ENCODE results near the gene CIDEB. TPM values are rescaled to one million over a fixed set of nuclear protein-coding genes. Genes with fewer than 3 reads are reported as not detected.

Gene CIDEB
- total and polyA plus RNA-seq, 9 of the 15 experiments (the other 6 are each of a cell fraction or from before 2014, with no cell fraction given), result 0.03 to 0.35 (median 0.09) TPM; not detected in 3

DNA sequence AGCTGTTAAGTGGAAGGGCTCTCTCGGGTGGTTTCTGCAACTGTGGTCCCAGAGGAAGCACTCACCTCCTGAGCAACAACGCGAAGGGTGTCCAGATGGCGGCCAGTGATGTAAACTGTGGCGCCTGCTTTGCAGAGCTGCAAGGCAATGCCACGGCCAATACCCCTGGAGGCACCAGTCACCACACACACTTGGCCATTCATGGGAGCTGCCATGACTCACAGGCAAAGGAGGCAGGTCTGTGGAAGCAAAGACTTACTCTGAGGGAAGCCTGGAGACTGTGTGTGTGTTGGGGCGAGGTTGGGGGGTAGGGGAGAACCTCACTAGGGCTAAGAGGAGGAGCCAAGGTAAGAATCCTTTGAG lies 8.9 kb downstream of the CIDEB start:
- peak overlapping the region; percentile 43; the same call in 1 of the 2 replicates for H2AFZ ChIP-seq (ENCODE audit: low read depth, low read length)
- H3K4me3 ChIP-seq, result peak overlapping the region; percentile 71
- H3K27ac ChIP-seq (ENCODE audit: extremely low read depth, low read depth, low read length), result peak overlapping the region; percentile 75
- peaks cover 42% of the 10 kb centered on the region for H3K36me3 ChIP-seq (ENCODE audit: control insufficient read depth, insufficient read depth, low read length)
- no peaks in the 10 kb centered on the region for H3K27me3 ChIP-seq (ENCODE audit: control insufficient read depth in 2 of 2, insufficient read depth in 2 of 2, low read length in 2 of 2)
- no peaks in the 10 kb centered on the region for H4K20me1 ChIP-seq (replicated peaks; ENCODE audit: control insufficient read depth, insufficient read depth, low read length)
- no peak for TF ChIP-seq POLR3G (IDR thresholded peaks at IDR 0.05; ENCODE audit: extremely low read depth, insufficient read length, insufficient replicate concordance)
- TF ChIP-seq, protein P1, sequence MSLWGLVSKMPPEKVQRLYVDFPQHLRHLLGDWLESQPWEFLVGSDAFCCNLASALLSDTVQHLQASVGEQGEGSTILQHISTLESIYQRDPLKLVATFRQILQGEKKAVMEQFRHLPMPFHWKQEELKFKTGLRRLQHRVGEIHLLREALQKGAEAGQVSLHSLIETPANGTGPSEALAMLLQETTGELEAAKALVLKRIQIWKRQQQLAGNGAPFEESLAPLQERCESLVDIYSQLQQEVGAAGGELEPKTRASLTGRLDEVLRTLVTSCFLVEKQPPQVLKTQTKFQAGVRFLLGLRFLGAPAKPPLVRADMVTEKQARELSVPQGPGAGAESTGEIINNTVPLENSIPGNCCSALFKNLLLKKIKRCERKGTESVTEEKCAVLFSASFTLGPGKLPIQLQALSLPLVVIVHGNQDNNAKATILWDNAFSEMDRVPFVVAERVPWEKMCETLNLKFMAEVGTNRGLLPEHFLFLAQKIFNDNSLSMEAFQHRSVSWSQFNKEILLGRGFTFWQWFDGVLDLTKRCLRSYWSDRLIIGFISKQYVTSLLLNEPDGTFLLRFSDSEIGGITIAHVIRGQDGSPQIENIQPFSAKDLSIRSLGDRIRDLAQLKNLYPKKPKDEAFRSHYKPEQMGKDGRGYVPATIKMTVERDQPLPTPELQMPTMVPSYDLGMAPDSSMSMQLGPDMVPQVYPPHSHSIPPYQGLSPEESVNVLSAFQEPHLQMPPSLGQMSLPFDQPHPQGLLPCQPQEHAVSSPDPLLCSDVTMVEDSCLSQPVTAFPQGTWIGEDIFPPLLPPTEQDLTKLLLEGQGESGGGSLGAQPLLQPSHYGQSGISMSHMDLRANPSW (CRISPR knock-in tag; IDR thresholded peaks at IDR 0.05), result no peak
- no peak for TF ChIP-seq KAT7 (CRISPR knock-in tag; IDR thresholded peaks at IDR 0.05; ENCODE audit: borderline replicate concordance)
- TF ChIP-seq FOXA3 (CRISPR knock-in tag; conservative IDR thresholded peaks at IDR 0.05 in 1 of 2, IDR thresholded peaks at IDR 0.05 in 1 of 2), result 0 out of 4 replicates have a peak, but pooled peaks of 1 of the 2 experiments have one; percentile 44
- no peak for TF ChIP-seq TEAD4 (IDR thresholded peaks at IDR 0.05; ENCODE audit: low read length)
- no peak for TF ChIP-seq TEAD4 (CRISPR knock-in tag; IDR thresholded peaks at IDR 0.05; ENCODE audit: borderline replicate concordance)
- no peak for TF ChIP-seq NEUROD1 (IDR thresholded peaks at IDR 0.05; ENCODE audit: borderline replicate concordance, low read depth, low read length, partially characterized antibody)
- TF ChIP-seq HLTF (IDR thresholded peaks at IDR 0.05), result no peak
- DNase-seq (ENCODE audit: extremely low read depth in 1 of 4, low spot score in 3 of 4), result peak; percentile 28 to 41 (median 30)
- peaks cover 12 to 14% of the 10 kb centered on the region in 2 experiments; a peak in 4 of 5 replicates for H3K4me1 ChIP-seq (replicated peaks in 1 of 2; ENCODE audit: control insufficient read depth in 2 of 2, insufficient read depth in 2 of 2, low read length in 2 of 2)
- 7% methylated on average over 7 of the region's 7 CpGs for WGBS (ENCODE audit: insufficient coverage, low coverage, missing lambda C conversion rate)
- BruUV-seq (replicated peaks), result no TSS peak
- peaks cover 28% of the 10 kb centered on the region for H3K79me2 ChIP-seq (ENCODE audit: control insufficient read depth, insufficient read depth, low read length)
- H3K9ac ChIP-seq (ENCODE audit: insufficient read depth in 1 of 2, low read depth in 2 of 2, low read length in 2 of 2), result peak overlapping the region; percentile 76 to 96
- peak; percentile 52 for ATAC-seq
- in situ Hi-C loops (cut with MboI), result loop anchor here (5.0 to 10.0 kb wide), 2 partner anchors 57 to 284 kb away; partner anchors contain the start of gene TINF2
- H3K4me2 ChIP-seq (ENCODE audit: insufficient read depth, low read length), result peak overlapping the region; percentile 91
- H3K9me1 ChIP-seq (ENCODE audit: control insufficient read depth, insufficient read depth, low read length), result peaks cover 3% of the 10 kb centered on the region
- no peak for FAIRE-seq
- no peaks in the 10 kb centered on the region for H3K9me3 ChIP-seq (replicated peaks; ENCODE audit: control insufficient read depth, insufficient read depth, low read depth, low read length)
- POLR2A ChIA-PET, result interaction anchor here (0.7 to 2.3 kb wide), 5 partner anchors 9 to 84 kb away, joined by 3 to 10 read pairs (median 4); partner anchors contain the start of genes CIDEB and TINF2
- intact Hi-C loops (cut with micrococcal nuclease), result no loop called here
- CTCF ChIA-PET (ENCODE audit: low intra/inter-chr PET ratio), result interaction anchor here (1.2 kb wide), 1 partner anchor 83 kb away, joined by 5 read pairs; the partner anchor contains the start of gene MDP1

Measured in K562 (cell line).